NCI-H1694 (cell line): Measurements from ENCODE around the gene IQGAP2.
"Not testable (repeated sequence)": the region's sequence is repeated elsewhere in the genome, so short reads cannot be mapped to it uniquely, and the experiment has no call there.

Experiments used
- DNase-seq: peaks from one replicate; lab custom pipeline; 2025; lab: John Stamatoyannopoulos, UW

IQGAP2 gene

GRCh38 chr5:76718381-76718832, 315.3 kb downstream of the IQGAP2 start:
- DNase-seq, result no peak

- DNase-seq, result no peak
These were observed 315.8 kb downstream of the IQGAP2 start for GRCh38 chr5:76718880-76719279.

GRCh38 chr5:76720988-76721569, 318.0 kb downstream of the IQGAP2 start:
- no peak for DNase-seq

GRCh38 chr5:76723266-76723665, 320.2 kb downstream of the IQGAP2 start:
- no peak for DNase-seq

- no peak for DNase-seq
These were observed 320.8 kb downstream of the IQGAP2 start for GRCh38 chr5:76723906-76724305.

- DNase-seq, result no peak
These were observed 321.8 kb downstream of the IQGAP2 start for GRCh38 chr5:76724871-76725270.

- DNase-seq, result no peak
These were observed 325.9 kb downstream of the IQGAP2 start for GRCh38 chr5:76728965-76729364.

- DNase-seq, result no peak
These were observed 326.5 kb downstream of the IQGAP2 start for GRCh38 chr5:76729373-76730290.

GRCh38 chr5:76732405-76733048, 329.4 kb downstream of the IQGAP2 start:
- no peak for DNase-seq

GRCh38 chr5:76733049-76733417, 329.9 kb downstream of the IQGAP2 start:
- no peak for DNase-seq

GRCh38 chr5:76735762-76736545, 332.9 kb downstream of the IQGAP2 start:
- no peak for DNase-seq

GRCh38 chr5:76736679-76737556, 333.8 kb downstream of the IQGAP2 start:
- DNase-seq, result no peak

GRCh38 chr5:76737846-76738245, 334.8 kb downstream of the IQGAP2 start:
- DNase-seq, result no peak

- DNase-seq, result not testable (repeated sequence)
These were observed 338.4 kb downstream of the IQGAP2 start for GRCh38 chr5:76741506-76741905.

GRCh38 chr5:76742583-76742982, 339.5 kb downstream of the IQGAP2 start:
- no peak for DNase-seq

- no peak for DNase-seq
These were observed 341.5 kb downstream of the IQGAP2 start for GRCh38 chr5:76744632-76745031.

GRCh38 chr5:76745670-76746069, 342.6 kb downstream of the IQGAP2 start:
- no peak for DNase-seq

GRCh38 chr5:76746677-76747076, 343.6 kb downstream of the IQGAP2 start:
- no peak for DNase-seq

GRCh38 chr5:76747706-76748105, 344.6 kb downstream of the IQGAP2 start:
- no peak for DNase-seq

- DNase-seq, result no peak
These were observed 348.2 kb downstream of the IQGAP2 start for GRCh38 chr5:76751291-76751690.

GRCh38 chr5:76754668-76755078, 351.6 kb downstream of the IQGAP2 start:
- no peak for DNase-seq
